Measurements from ENCODE around the gene DBNDD1.
"Not testable (repeated sequence)": the region's sequence is repeated elsewhere in the genome, so short reads cannot be mapped to it uniquely, and the experiment has no call there.

DBNDD1 gene, protein sequence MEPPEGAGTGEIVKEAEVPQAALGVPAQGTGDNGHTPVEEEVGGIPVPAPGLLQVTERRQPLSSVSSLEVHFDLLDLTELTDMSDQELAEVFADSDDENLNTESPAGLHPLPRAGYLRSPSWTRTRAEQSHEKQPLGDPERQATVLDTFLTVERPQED

GRCh38 chr16:90018652-90019542, at the start of gene DBNDD1:
DBNDD1 (minus strand) TSS chr16:90019456; CDS start chr16:90019341, 115 bp downstream.
- DNase-seq: no peak

DNA sequence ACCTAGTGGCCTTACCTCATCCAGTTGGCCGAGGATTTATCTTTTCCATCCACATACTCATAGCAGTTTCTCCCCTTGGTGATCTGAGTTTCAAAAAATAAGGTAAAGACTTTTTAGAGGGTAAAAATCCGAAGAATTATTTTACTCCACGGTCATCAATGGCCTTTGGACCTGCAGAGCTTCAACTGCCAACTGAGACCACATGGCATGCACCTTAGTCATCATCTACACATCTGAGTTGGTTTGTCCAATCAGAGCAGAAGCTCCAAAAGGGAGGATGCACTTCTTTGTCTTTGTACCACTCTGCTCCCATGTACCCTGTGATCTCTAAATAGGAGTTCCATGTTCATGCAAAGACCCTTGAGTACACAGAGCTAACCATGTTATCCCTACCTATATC, 42.2 kb upstream of the DBNDD1 start:
- no peak for DNase-seq

DNA sequence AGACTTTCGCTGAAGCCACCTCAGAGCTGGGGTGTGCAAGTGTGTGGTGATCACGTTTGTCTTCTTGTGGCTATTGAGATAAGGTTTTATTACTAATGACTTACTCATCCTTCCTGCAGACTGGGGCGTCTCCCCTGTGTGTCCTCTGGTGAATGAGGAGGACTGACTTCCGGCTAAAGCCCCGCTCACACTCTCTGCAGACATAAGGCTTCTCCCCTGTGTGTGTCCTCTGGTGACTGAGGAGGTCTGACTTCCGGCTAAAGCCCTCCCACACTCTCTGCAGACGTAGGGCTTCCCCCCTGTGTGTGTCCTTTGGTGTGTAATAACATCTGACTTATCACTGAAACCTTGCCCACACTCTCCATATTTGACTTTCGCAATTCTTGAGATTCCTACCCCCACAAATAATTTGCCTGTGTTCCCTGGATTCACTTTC, 38.5 kb upstream of the DBNDD1 start:
- no peak for DNase-seq

DNA sequence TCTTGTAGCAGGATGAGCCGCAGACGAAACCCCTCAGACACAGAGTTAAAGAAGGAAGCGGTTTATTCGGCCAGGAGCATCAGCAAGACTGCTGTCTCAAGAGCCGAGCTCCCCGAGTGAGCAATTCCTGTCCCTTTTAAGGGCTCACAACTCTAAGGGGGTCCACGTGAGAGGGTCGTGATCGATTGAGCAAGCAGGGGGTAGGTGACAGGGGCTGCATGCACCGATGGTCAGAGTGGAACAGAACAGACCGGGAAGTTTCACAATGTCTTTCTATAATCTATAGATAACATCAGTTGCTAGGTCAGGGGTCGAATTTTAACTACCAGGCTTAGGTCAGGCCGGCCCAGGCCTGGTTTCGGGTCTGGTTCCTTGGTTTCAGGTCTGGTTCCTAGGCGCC, 37.3 kb upstream of the DBNDD1 start:
- not testable (repeated sequence) for DNase-seq

DNA sequence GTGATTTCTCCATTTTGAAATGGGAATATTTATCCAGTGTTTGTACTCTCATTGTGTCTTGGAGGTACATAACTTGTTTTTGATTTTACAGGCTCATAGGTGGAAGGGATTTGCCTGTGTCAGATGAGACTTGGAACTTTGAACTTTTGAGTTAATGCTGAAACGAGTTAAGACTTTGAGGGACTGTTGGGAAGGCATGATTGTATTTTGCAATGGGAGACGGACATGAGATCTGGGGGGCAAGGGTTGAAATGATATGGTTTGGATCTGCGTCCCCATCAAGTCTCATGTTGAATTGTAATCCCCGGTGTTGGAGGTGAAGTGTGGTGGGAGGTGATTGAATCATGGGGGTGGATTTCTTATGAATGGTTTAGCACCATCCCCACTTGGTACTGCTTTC, 36.1 kb upstream of the DBNDD1 start:
- DNase-seq: no peak

DNA sequence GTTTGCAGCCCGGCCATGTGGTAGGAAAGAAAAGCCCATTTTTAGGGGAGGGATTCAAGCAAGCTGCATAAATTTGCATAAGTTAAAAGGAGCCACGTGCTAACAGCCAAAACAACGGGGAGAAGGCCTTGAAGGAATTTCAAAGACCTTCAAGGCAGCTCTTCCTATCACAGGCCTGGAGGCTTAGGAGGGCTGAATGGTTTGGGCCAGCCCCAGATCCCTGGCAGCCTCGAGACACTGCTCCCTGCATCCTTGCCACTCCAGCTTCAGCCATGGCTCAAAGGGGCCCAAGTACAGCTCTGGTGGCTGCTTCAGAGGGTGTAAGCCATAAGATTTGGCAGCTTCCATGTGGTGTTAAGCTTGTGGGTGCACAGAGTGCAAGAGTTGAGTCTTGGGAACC, 35.3 kb upstream of the DBNDD1 start:
- DNase-seq: no peak

GRCh38 chr16:90053902-90054500, 34.7 kb upstream of the DBNDD1 start:
- no peak for DNase-seq

DNA sequence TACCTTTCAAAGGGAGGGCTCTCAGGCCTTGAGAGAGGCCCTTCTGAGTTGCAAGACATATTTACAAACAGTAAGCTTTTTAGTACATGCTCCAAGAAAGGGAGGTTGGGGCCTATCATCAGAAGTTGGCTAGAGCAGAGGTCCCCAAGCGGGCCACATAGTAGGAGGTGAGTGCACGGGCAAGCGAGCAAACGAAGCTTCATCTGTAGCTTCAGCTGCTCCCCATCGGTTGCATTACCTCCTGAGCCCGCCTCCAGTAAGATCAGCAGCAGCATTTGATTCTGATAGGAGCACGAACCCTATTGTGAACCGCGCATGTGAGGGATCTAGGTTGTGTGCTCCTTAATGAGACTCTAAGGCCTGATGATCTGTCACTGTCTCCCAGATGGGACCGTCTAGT, 31.7 kb upstream of the DBNDD1 start:
- DNase-seq: no peak

- no peak for DNase-seq
Observed at GRCh38 chr16:90048737-90049330, 29.6 kb upstream of the DBNDD1 start.

GRCh38 chr16:90048347-90048722, 29.1 kb upstream of the DBNDD1 start:
- no peak for DNase-seq

GRCh38 chr16:90047714-90048346, 28.6 kb upstream of the DBNDD1 start:
- DNase-seq: no peak

DNA sequence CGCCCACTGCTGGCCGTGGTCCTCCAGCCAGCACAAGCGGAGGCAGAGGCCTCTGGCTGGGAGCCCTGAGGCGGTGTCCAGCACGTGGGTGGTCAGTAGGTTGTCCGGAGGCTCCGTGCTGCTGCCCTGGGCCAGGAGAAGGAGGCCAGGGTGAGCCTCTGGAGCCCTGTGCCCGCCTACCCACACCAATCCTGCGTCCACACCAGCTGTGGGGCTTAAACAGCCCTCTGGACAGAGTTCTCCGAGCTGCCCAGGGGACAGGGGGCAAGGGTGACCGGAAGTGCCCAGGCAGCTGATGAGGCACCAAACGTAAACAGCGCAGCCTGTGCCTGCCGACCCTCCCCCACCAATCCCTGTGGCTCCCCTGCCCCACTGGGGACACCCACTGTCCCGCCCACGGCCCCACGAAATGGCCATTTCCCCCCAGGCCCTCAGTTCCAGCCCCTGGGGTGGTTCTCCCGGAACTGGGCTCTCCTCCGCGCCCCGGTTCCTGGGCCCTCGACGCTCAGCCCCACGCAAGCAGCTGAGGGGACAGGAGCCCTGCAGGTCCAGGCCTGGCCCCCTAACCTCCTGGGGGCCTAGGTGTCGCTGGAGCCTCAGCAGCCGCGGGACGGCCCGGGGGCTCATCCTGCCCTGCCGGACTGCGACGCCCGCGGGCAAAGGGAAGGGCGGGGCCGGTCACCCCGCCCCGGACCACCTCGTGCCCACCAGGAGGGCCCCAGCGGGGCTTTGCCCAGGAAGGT, 27.9 kb upstream of the DBNDD1 start:
- no peak for DNase-seq

DNA sequence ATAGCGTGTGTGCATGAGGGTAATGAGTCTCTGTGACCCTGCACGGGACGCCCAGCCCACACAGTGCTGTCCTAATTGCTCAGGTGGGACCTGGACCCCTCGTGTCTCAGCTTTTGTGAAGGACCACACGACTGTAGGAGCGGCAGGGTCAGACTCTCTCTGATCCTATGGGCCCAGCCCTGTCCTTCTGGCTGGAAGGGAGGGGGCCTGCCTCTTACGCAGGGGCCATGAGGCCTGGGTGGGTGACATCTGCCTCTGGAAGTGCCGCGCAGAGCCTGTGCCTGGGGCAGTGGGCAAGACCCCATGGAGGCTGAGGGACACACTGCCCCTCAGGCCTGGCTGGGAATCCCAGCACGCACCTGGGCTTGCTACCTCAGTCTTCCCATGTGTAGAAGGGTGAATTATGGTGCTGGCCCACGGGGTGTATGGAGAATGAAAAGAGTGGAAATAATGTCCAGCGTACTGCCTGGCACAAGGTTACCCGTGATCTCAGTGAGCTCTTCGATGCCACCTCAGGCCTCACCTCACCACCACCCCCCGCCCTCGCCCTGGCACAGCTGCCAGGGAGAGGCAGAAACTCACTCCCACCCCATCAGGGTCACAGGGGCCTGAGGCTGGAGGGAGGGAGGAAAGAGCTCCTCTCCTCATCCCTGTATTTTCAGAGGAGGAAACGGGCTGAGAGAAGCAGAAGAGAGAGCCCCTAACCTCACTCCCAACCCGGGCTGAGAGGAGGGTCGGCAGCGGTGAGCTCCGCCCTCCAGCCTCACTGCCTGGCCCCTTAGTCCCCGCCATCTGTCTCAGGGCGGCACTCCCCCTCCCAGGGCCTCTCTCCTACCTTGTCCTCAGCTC, 27.1 kb upstream of the DBNDD1 start:
- DNase-seq: no peak

- DNase-seq: no peak
Observed at GRCh38 chr16:90044111-90044551, 24.9 kb upstream of the DBNDD1 start.

- no peak for DNase-seq
Observed at GRCh38 chr16:90043526-90043925, 24.3 kb upstream of the DBNDD1 start.

DNA sequence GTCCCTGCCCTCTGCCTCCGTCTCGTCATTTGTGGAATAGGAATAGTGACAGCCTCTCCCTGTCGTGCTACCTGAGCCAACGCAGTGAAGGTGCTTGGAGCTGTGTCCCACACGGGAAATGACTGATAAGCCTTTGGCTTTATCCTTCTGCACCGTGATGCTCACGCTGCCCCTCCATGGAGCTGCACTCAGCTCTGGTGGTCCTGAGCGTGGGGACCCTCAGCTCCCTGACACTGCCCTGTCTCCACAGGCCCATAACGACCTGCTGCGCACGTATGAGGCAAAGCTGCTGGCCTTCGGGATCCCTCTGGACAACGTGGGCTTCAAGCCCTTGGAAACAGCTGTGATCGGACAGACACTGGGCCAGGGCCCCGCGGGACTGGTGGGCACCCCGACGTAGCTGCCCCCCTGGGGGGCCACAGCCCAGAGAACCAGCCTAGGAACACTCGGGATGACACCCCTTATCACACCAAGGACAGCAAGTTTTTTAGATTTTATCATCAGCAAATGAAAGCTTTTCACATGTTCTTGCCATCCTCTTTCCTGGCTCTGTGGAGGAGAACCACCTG, 23.8 kb upstream of the DBNDD1 start:
- DNase-seq: no peak

- no peak for DNase-seq
Observed at GRCh38 chr16:90041896-90042473, 22.7 kb upstream of the DBNDD1 start.

DNA sequence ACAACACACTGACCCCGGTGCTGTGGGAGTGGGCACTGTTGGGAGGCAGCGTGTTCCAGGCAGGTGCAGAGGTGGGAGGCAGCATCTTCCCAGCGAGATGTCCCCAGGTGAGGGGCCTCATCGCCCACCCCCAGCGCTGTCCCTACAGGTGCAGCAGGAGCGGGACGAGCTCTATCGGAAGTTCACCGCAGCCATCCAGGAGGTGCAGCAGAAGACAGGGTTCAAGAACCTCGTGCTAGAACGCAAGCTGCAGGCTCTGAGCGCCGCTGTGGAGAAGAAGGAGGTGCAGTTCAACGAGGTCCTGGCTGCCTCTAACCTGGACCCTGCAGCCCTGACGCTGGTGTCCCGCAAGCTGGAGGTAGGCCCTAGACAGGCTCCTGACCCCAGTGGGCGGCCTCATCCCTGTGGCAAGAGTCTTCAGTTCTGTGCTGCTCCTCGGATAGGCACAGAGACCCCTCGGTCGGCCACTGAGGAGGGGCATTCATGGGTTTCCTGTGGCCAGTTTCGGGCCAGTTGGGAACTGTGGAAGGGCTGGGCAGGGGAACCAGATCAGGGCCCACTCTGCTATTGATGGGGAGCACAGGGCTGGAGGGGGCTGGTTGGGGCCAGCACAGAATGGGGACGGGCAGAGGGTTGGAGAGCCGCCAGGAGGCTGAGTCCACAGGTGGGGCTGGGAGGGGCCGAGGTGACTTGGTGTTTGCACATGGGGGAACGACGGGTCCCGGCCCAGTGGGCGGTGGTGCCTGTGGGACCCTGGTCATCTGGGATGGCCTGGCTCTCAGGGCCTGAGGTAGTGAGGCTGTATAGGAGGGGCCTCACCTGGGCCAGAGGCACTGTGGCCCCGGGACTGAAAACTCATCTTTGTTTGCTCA, 21.1 kb upstream of the DBNDD1 start:
- no peak for DNase-seq

GRCh38 chr16:90037276-90037675, 18.0 kb upstream of the DBNDD1 start:
- DNase-seq: no peak

DNA sequence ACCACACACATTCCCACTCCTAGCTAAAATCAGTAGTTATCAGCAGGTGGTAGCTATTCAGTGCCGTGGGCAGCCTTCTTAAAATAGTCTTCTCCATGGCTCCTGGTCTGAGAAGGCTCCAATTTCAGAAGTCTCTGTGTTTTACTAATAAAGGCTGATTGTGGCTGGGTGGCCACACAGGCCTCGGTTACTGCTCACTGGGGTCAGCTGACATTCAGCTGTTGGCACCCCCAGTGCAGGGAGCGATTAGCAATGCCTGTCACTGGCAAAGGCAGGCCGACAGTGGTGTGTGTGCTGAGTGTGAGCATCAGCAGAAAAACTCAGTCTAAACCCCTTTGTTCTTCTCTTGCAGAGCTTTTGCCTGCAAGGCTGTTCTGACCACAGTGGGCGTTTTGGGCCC, 16.6 kb upstream of the DBNDD1 start:
- no peak for DNase-seq
